Heart right ventricle (tissue), 16 donors: ENCODE data around the gene CAMSAP1. TPM values are rescaled to one million over a fixed set of nuclear protein-coding genes. Genes with fewer than 3 reads are reported as not detected.

Source experiments
- ATAC-seq, 8 donors: fragments of 200-7000 bp; cut with Tn5 transposase; one replicate each; pipeline ENCODE4 v1.9.1; 2020; ENCODE audit warnings: mild to moderate bottlenecking in 8 of 8, moderate library complexity in 8 of 8, moderate number of reproducible peaks in 1 of 8
- DNase-seq, 2 donors: peaks; one replicate each; pipeline ENCODE4 v3.0.0-alpha.2; 2020
- H3K27ac ChIP-seq, 10 donors: fragments of 200-600 bp; sonication (generic) in 2 of 10; one replicate each; pipeline versions ENCODE4 v1.5.0 to v1.8.0; 2020 to 2022; ENCODE audit warnings: mild to moderate bottlenecking in 3 of 10
- H3K27me3 ChIP-seq, 7 donors: fragments of 200-600 bp; one replicate each; pipeline ENCODE4 v1.8.0; 2021 to 2022; ENCODE audit warnings: mild to moderate bottlenecking in 2 of 7
- H3K36me3 ChIP-seq, 9 donors: fragments of 200-600 bp; sonication (generic) in 1 of 9; one replicate each; pipeline versions ENCODE4 v1.5.0 to v1.8.0; 2020 to 2022; ENCODE audit warnings: mild to moderate bottlenecking in 2 of 9
- H3K4me1 ChIP-seq, 9 donors: fragments of 200-600 bp; sonication (generic) in 1 of 9; one replicate each; pipeline versions ENCODE4 v1.5.0 to v1.8.0; 2020 to 2022; ENCODE audit warnings: mild to moderate bottlenecking in 4 of 9
- H3K4me3 ChIP-seq, 10 donors: fragments of 200-600 bp; sonication (generic) in 2 of 10; one replicate each; pipeline versions ENCODE4 v1.5.0 to v1.8.0; 2020 to 2022; ENCODE audit warnings: mild to moderate bottlenecking in 7 of 10, moderate library complexity in 2 of 10
- H3K9me3 ChIP-seq, 11 donors: fragments of 200-600 bp in 10 of 11; sonication (generic) in 2 of 11; one replicate each; pipeline versions ENCODE4 v1.5.0 to v1.8.0; 2013 to 2022; ENCODE audit warnings: mild to moderate bottlenecking in 2 of 11, control low read depth in 1 of 11, moderate library complexity in 1 of 11
- WGBS, 2 donors: extraction: QIAGEN DNeasy Blood & Tissue Kit; methylation state at CpG; one replicate each; pipeline ENCODE4 v1.1.7; 2013; ENCODE audit warnings: inconsistent platforms in 1 of 2; 5-methylcytosine and 5-hydroxymethylcytosine counted together
- intact Hi-C, 10 donors: fragments of 100-400 bp; cut with DNase I; formaldehyde crosslinking; loops; one replicate each; pipeline versions ENCODE4 v1.11.1 to v1.14.2; 2022
- polyA plus RNA-seq, 2 donors: library from polyadenylated mRNA; stranded (reverse); fragments of 200-250 nt; gene quantifications; one replicate each; pipeline ENCODE4 v1.2.3, GENCODE V29; 2013
- total RNA-seq, 10 donors: library from RNA; stranded (reverse); fragmentation: NEBNext Ultra II Directional in 3 of 10; extraction: Animal tissue kit (Norgen Biotek cat#: 25700) in 3 of 10; gene quantifications; one replicate each; pipeline versions ENCODE4 v1.2.1 to v1.2.4, GENCODE V29; 2021 to 2023
- TF ChIP-seq, protein P1 (sequence below), 9 donors: fragments of 200-600 bp; sonication (generic) in 2 of 9; IDR thresholded peaks; one replicate each; pipeline versions ENCODE4 v1.5.0 to v1.8.0; 2021 to 2022; ENCODE audit warnings: antibody characterized with exemption in 9 of 9, mild to moderate bottlenecking in 5 of 9, moderate library complexity in 1 of 9
- donor health status: Arrhythmogenic right ventricular cardiomyopathy.
- donor health status: ischemic (EF 13 %, LVEDD 7.1; RV severe dilation, severe dysfunction).
- donor health status: healthy with polysubstance abuse.
- donor health status: DM: no; HTN: yes; CAD: no.
- donor health status: DM: no; HTN: no; CAD: no.
- donor health status: ischemic (EF 25% LVEDD 6.9; RV normal size, moderate dysfunction).
- donor health status: ischemic (EF 25% LVEDD 5.7; RV mildly dilated, moderate dysfunction).
- donor health status: healthy.
- donor health status: DM: yes; HTN: yes; CAD: no.
- donor health status: Ischemic cardiomyopathy.
- donor health status: ischemic (EF 35%, LVEDD 5.7; RV mildly dilated, moderate dysfunction).
- donor health status: nonischemic (EF 11% LVEDD 7.7; RV severe dilation, severe dysfunction).
- donor health status: DM: yes; HTN: yes; CAD: no.
- donor health status: PGD.
- donor health status: ischemic (EF 29% LVEDD 5.4; RV normal size, mild dysfunction).
- donor health status: nonischemic (EF 23%, LVEDD 6.1; RV moderate dilation, normal function).

The CAMSAP1 gene
- total and polyA plus RNA-seq, 12 donors = 6.7 to 25.0 (median 19.4) TPM

DNA sequence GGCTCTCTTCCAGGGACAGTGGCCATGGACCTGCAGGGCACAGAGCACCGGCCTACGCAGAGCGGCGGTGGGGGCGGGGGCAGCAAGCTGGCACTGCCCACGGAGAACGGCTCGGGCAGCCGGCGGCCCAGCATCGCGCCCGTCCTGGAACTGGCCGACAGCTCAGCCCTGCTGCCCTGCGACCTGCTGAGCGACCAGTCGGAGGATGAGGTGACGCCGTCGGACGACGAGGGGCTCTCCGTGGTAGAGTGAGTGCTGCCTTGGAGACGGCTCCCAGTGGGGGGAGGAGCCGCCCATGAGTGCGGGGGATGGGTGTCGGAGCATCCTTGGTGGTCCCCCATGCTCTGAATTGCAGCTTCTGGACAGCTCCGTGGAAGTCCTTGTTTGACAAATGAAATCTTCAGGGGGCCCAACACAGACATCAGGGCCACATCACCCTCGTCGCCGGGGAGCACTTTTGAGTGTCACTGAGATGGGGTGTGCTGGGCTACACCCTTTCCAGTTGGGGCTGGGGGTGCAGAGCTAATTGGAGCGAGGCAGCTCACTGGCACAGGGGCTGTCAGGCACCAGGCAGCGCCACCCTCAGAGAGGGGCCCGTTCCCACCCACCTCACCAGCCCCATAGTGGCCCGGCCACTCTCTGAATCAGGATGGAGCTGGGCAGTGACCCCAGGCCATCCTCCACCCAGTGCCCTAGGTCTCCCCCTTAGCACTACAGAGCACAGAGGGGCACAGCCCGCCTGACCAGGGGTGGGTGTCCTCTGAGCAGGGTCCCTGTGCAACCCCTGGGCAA, 134.4 kb downstream of the CAMSAP1 start:
- intact Hi-C loops = loop anchor here in 1 of 10 donors (10.0 kb wide), 1 partner anchor 158 kb away; a partner anchor contains a TSS
- TF ChIP-seq, protein P1, sequence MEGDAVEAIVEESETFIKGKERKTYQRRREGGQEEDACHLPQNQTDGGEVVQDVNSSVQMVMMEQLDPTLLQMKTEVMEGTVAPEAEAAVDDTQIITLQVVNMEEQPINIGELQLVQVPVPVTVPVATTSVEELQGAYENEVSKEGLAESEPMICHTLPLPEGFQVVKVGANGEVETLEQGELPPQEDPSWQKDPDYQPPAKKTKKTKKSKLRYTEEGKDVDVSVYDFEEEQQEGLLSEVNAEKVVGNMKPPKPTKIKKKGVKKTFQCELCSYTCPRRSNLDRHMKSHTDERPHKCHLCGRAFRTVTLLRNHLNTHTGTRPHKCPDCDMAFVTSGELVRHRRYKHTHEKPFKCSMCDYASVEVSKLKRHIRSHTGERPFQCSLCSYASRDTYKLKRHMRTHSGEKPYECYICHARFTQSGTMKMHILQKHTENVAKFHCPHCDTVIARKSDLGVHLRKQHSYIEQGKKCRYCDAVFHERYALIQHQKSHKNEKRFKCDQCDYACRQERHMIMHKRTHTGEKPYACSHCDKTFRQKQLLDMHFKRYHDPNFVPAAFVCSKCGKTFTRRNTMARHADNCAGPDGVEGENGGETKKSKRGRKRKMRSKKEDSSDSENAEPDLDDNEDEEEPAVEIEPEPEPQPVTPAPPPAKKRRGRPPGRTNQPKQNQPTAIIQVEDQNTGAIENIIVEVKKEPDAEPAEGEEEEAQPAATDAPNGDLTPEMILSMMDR (IDR thresholded peaks at IDR 0.05) = no peak
- H3K27me3 ChIP-seq = peaks cover 0 to 11% (median 0%) of the 10 kb centered on the region in 7 donors

GRCh38 chr9:135772056-135772646, 135.2 kb downstream of the CAMSAP1 start:
- no peak overlapping the region for H3K27ac ChIP-seq
- no peak for ATAC-seq
- intact Hi-C loops = loop anchor here in 1 of 10 donors (10.0 kb wide), 1 partner anchor 157 kb away; a partner anchor contains a TSS
- H3K36me3 ChIP-seq = no peaks in the 10 kb centered on the region
- WGBS, 2 donors = 83 to 93% methylated on average over 13 of the region's 13 CpGs
- DNase-seq = no peak
- no peaks in the 10 kb centered on the region for H3K4me1 ChIP-seq
- TF ChIP-seq, protein P1 (IDR thresholded peaks at IDR 0.05) = no peak
- H3K27me3 ChIP-seq = peaks cover 0 to 11% (median 0%) of the 10 kb centered on the region in 7 donors
- no peak overlapping the region for H3K4me3 ChIP-seq
- H3K9me3 ChIP-seq = peaks cover 0 to 3% (median 0%) of the 10 kb centered on the region in 11 donors

More for the DNA sequence above, 134.4 kb downstream of the CAMSAP1 start:
- Histone ChIP-seq H3K4me3 (no peak overlapping the region), H3K36me3 (no peaks in the 10 kb centered on the region), H3K27ac (no peak overlapping the region), H3K9me3 (no peaks in the 10 kb centered on the region), H3K4me1 (no peaks in the 10 kb centered on the region)
- WGBS, 2 donors = 66 to 71% methylated on average over 33 to 36 of the region's 36 CpGs
- no peak for DNase-seq
- ATAC-seq = no peak

GRCh38 chr9:135771401-135772051, 135.8 kb downstream of the CAMSAP1 start:
- Histone ChIP-seq H3K27ac (no peak overlapping the region), H3K4me3 (no peak overlapping the region), H3K9me3 (peaks cover 0 to 8% (median 0%) of the 10 kb centered on the region in 11 donors), H3K27me3 (peaks cover 0 to 11% (median 0%) of the 10 kb centered on the region in 7 donors), H3K4me1 (no peaks in the 10 kb centered on the region), H3K36me3 (no peaks in the 10 kb centered on the region)
- ATAC-seq (no peak), DNase-seq (no peak)
- TF ChIP-seq, protein P1 (IDR thresholded peaks at IDR 0.05) = no peak
- whole genome bisulfite sequencing, 2 donors = 85 to 90% methylated on average over 21 of the region's 21 CpGs
- intact Hi-C loops = loop anchor here in 1 of 10 donors (10.0 kb wide), 1 partner anchor 157 kb away; a partner anchor contains a TSS

- Histone ChIP-seq H3K4me1 (no peaks in the 10 kb centered on the region), H3K36me3 (no peaks in the 10 kb centered on the region), H3K27me3 (peaks cover 0 to 11% (median 0%) of the 10 kb centered on the region in 7 donors), H3K27ac (no peak overlapping the region), H3K4me3 (no peak overlapping the region), H3K9me3 (peaks cover 0 to 16% (median 6%) of the 10 kb centered on the region in 11 donors)
- no peak for DNase-seq
- intact Hi-C loops = loop anchor here in 1 of 10 donors (10.0 kb wide), 1 partner anchor 156 kb away; a partner anchor contains a TSS
- 90 to 92% methylated on average over 26 of the region's 26 CpGs for WGBS, 2 donors
- no peak for ATAC-seq
- TF ChIP-seq, protein P1 (IDR thresholded peaks at IDR 0.05) = no peak
Measured at GRCh38 chr9:135770771-135771170, 136.6 kb downstream of the CAMSAP1 start.
